Upper lobe of right lung (tissue), 1 donor: ENCODE measurements around the gene YIF1A. TPM values are rescaled to one million over a fixed set of nuclear protein-coding genes. Genes with fewer than 3 reads are reported as not detected.

ENCODE experiments used
- ATAC-seq: fragments of 200-7000 bp; cut with Tn5 transposase; one replicate; pipeline ENCODE4 v1.9.1; 2020; ENCODE audit warnings: mild to moderate bottlenecking, moderate library complexity
- DNase-seq: peaks from one replicate; pipeline ENCODE4 v3.0.0-alpha.2; 2020
- H3K27ac ChIP-seq: fragments of 200-600 bp; one replicate; pipeline ENCODE4 v1.8.0; 2022
- H3K27me3 ChIP-seq: fragments of 200-600 bp; one replicate; pipeline ENCODE4 v1.8.0; 2022; ENCODE audit warnings: mild to moderate bottlenecking
- H3K36me3 ChIP-seq: fragments of 200-600 bp; one replicate; pipeline ENCODE4 v1.8.0; 2022
- H3K4me1 ChIP-seq: fragments of 200-600 bp; one replicate; pipeline ENCODE4 v1.8.0; 2022
- H3K4me3 ChIP-seq: fragments of 200-600 bp; one replicate; pipeline ENCODE4 v1.8.0; 2022; ENCODE audit warnings: mild to moderate bottlenecking
- H3K9me3 ChIP-seq: fragments of 200-600 bp; one replicate; pipeline ENCODE4 v1.8.0; 2022
- CTCF ChIP-seq: fragments of 200-600 bp; IDR thresholded peaks from one replicate; pipeline ENCODE4 v1.8.0; 2022; ENCODE audit warnings: antibody characterized with exemption
- intact Hi-C: fragments of 100-400 bp; cut with DNase I; formaldehyde crosslinking; loops from one replicate; pipeline ENCODE4 v1.11.0; 2022
- total RNA-seq: library from RNA; stranded (reverse); fragmentation: NEBNext Ultra II Directional; extraction: Animal tissue kit (Norgen Biotek cat#: 25700); gene quantifications from one replicate; pipeline ENCODE4 v1.2.1, GENCODE V29; 2021
- donor health status: DM: no; HTN: yes; CAD: no; lungs with severe emphysema.

Gene YIF1A
- total RNA-seq, 1 donor from 2014 or later, result 66.9 TPM

GRCh38 chr11:66331542-66332370 is 42.8 kb upstream of the YIF1A start:
- Histone ChIP-seq H3K4me1 (peaks cover 44% of the 10 kb centered on the region), H3K4me3 (no peak overlapping the region), H3K36me3 (peaks cover 18% of the 10 kb centered on the region), H3K27ac (no peak overlapping the region), H3K9me3 (no peaks in the 10 kb centered on the region), H3K27me3 (no peaks in the 10 kb centered on the region)
- intact Hi-C loops, result no loop called here
- no peak for DNase-seq
- ATAC-seq, result no peak
- TF ChIP-seq CTCF, result no peak

- no peak overlapping the region for H3K27ac ChIP-seq
- no peak for ATAC-seq
- H3K4me3 ChIP-seq, result no peak overlapping the region
- intact Hi-C loops, result no loop called here
- no peak for DNase-seq
- H3K4me1 ChIP-seq, result peaks cover 37% of the 10 kb centered on the region
- H3K36me3 ChIP-seq, result peaks cover 18% of the 10 kb centered on the region
- H3K9me3 ChIP-seq, result no peaks in the 10 kb centered on the region
- no peak for TF ChIP-seq CTCF
- no peaks in the 10 kb centered on the region for H3K27me3 ChIP-seq
These were observed 42.0 kb upstream of the YIF1A start for GRCh38 chr11:66330931-66331330.

- peaks cover 21% of the 10 kb centered on the region for H3K4me1 ChIP-seq
- no peaks in the 10 kb centered on the region for H3K9me3 ChIP-seq
- H3K27ac ChIP-seq, result no peak overlapping the region
- TF ChIP-seq CTCF, result no peak
- ATAC-seq (no peak), DNase-seq (no peak)
- intact Hi-C loops, result no loop called here
- H3K27me3 ChIP-seq, result no peaks in the 10 kb centered on the region
- peaks cover 18% of the 10 kb centered on the region for H3K36me3 ChIP-seq
- no peak overlapping the region for H3K4me3 ChIP-seq
These were observed 40.3 kb upstream of the YIF1A start for GRCh38 chr11:66329165-66329673.

- DNase-seq (peak; percentile 86), ATAC-seq (peak; percentile 91)
- Histone ChIP-seq H3K27me3 (no peaks in the 10 kb centered on the region), H3K4me1 (peaks cover 21% of the 10 kb centered on the region), H3K9me3 (no peaks in the 10 kb centered on the region), H3K27ac (no peak overlapping the region), H3K36me3 (peaks cover 15% of the 10 kb centered on the region), H3K4me3 (no peak overlapping the region)
- peak; percentile 97 for TF ChIP-seq CTCF
- intact Hi-C loops, result no loop called here
These were observed 39.6 kb upstream of the YIF1A start for GRCh38 chr11:66328302-66329144.

GRCh38 chr11:66328031-66328301 is 39.0 kb upstream of the YIF1A start:
- Histone ChIP-seq H3K36me3 (peaks cover 10% of the 10 kb centered on the region), H3K27ac (no peak overlapping the region), H3K9me3 (no peaks in the 10 kb centered on the region), H3K4me3 (no peak overlapping the region), H3K4me1 (peaks cover 21% of the 10 kb centered on the region), H3K27me3 (no peaks in the 10 kb centered on the region)
- DNase-seq (no peak), ATAC-seq (peak; percentile 11)
- intact Hi-C loops, result no loop called here
- no peak for TF ChIP-seq CTCF
